ENCODE measurements around the gene ZBTB34. TPM values are rescaled to one million over a fixed set of nuclear protein-coding genes. Genes with fewer than 3 reads are reported as not detected.
A peak's percentile ranks its signal among the peaks of the same experiment; 100 is the strongest.

The ZBTB34 gene
- total RNA-seq, 1 donor from 2014 or later: 8.7 TPM

- no peak for DNase-seq (ENCODE audit: low read depth, low spot score)
These were observed 16.1 kb downstream of the ZBTB34 start for GRCh38 chr9:126876531-126876930.

GRCh38 chr9:126877418-126877817 lies 17.0 kb downstream of the ZBTB34 start:
- DNase-seq (ENCODE audit: low read depth, low spot score): no peak

- no peak for DNase-seq (ENCODE audit: low read depth, low spot score)
These were observed 18.8 kb downstream of the ZBTB34 start for GRCh38 chr9:126879288-126879687.

- no peak for DNase-seq (ENCODE audit: low read depth, low spot score)
These were observed 19.9 kb downstream of the ZBTB34 start for GRCh38 chr9:126880226-126880946.

GRCh38 chr9:126880947-126881332 lies 20.5 kb downstream of the ZBTB34 start:
- DNase-seq (ENCODE audit: low read depth, low spot score): no peak

GRCh38 chr9:126882746-126883145 lies 22.3 kb downstream of the ZBTB34 start:
- no peak for DNase-seq (ENCODE audit: low read depth, low spot score)

- DNase-seq (ENCODE audit: low read depth, low spot score): no peak
These were observed 23.2 kb downstream of the ZBTB34 start for GRCh38 chr9:126883636-126884035.

GRCh38 chr9:126885131-126885641 lies 24.7 kb downstream of the ZBTB34 start:
- DNase-seq (ENCODE audit: low read depth, low spot score): peak; percentile 59

GRCh38 chr9:126886034-126886822 lies 25.8 kb downstream of the ZBTB34 start:
- DNase-seq (ENCODE audit: low read depth, low spot score): no peak

GRCh38 chr9:126886897-126887296 lies 26.5 kb downstream of the ZBTB34 start:
- no peak for DNase-seq (ENCODE audit: low read depth, low spot score)

GRCh38 chr9:126891676-126892075 lies 31.2 kb downstream of the ZBTB34 start:
- no peak for DNase-seq (ENCODE audit: low read depth, low spot score)

GRCh38 chr9:126893079-126893478 lies 32.6 kb downstream of the ZBTB34 start:
- no peak for DNase-seq (ENCODE audit: low read depth, low spot score)

GRCh38 chr9:126894052-126894603 lies 33.7 kb downstream of the ZBTB34 start:
- no peak for DNase-seq (ENCODE audit: low read depth, low spot score)

- no peak for DNase-seq (ENCODE audit: low read depth, low spot score)
These were observed 41.8 kb downstream of the ZBTB34 start for GRCh38 chr9:126902210-126902609.

GRCh38 chr9:126904586-126904985 lies 44.1 kb downstream of the ZBTB34 start:
- DNase-seq (ENCODE audit: low read depth, low spot score): no peak

- DNase-seq (ENCODE audit: low read depth, low spot score): no peak
These were observed 45.7 kb downstream of the ZBTB34 start for GRCh38 chr9:126906091-126906490.

- DNase-seq (ENCODE audit: low read depth, low spot score): no peak
These were observed 46.6 kb downstream of the ZBTB34 start for GRCh38 chr9:126907058-126907457.

- DNase-seq (ENCODE audit: low read depth, low spot score): peak; percentile 69
These were observed 54.2 kb downstream of the ZBTB34 start, which contains the start of gene RALGPS1 for GRCh38 chr9:126914458-126915280. TSS of gene RALGPS1 (plus strand) at chr9:126914782. CDS start at chr9:126962290, 47,508 bp downstream.

- no peak for DNase-seq (ENCODE audit: low read depth, low spot score)
These were observed 54.9 kb downstream of the ZBTB34 start for GRCh38 chr9:126915281-126915816.

- DNase-seq (ENCODE audit: low read depth, low spot score): no peak
These were observed 55.6 kb downstream of the ZBTB34 start for GRCh38 chr9:126915846-126916543.
